Myocyte (in vitro differentiated cells): Measurements from ENCODE around the gene ACYP2. TPM values are rescaled to one million over a fixed set of nuclear protein-coding genes. Genes with fewer than 3 reads are reported as not detected.
"Not testable (repeated sequence)": the region's sequence is repeated elsewhere in the genome, so short reads cannot be mapped to it uniquely, and the experiment has no call there.

Source experiments
- DNase-seq: peaks from one replicate; pipeline ENCODE4 v3.0.0-alpha.2; 2012; ENCODE audit warnings: low read depth
- total RNA-seq: library from RNA; depleted of rRNA; stranded (reverse); fragments of >200 nt; gene quantifications from 2 replicates; pipeline ENCODE4 v1.2.3, GENCODE V29; 2014

ACYP2 gene
- total RNA-seq, 1 donor from 2014 or later: 58.4 TPM

- no peak for DNase-seq
These were observed 18.3 kb upstream of the ACYP2 start for GRCh38 chr2:54097124-54097523.

- DNase-seq: no peak
These were observed 16.0 kb upstream of the ACYP2 start for GRCh38 chr2:54099370-54099769.

GRCh38 chr2:54099829-54100585 is 15.4 kb upstream of the ACYP2 start:
- no peak for DNase-seq

- DNase-seq: no peak
These were observed 14.6 kb upstream of the ACYP2 start for GRCh38 chr2:54100772-54101171.

GRCh38 chr2:54103454-54104314 is 11.7 kb upstream of the ACYP2 start:
- peak; percentile 50 for DNase-seq

GRCh38 chr2:54106631-54107454 is 8.6 kb upstream of the ACYP2 start:
- peak; percentile 65 for DNase-seq

- no peak for DNase-seq
These were observed 8.0 kb upstream of the ACYP2 start for GRCh38 chr2:54107455-54107764.

- DNase-seq: no peak
These were observed 7.4 kb upstream of the ACYP2 start for GRCh38 chr2:54107903-54108615.

GRCh38 chr2:54109848-54110247 is 5.6 kb upstream of the ACYP2 start:
- no peak for DNase-seq

GRCh38 chr2:54114479-54114878 is 936 bp upstream of the ACYP2 start:
- DNase-seq: not testable (repeated sequence)

- no peak for DNase-seq
These were observed 505 bp upstream of the ACYP2 start for GRCh38 chr2:54114936-54115283.

GRCh38 chr2:54116598-54116997 is 1.2 kb downstream of the ACYP2 start:
- DNase-seq: not testable (repeated sequence)

- no peak for DNase-seq
These were observed 5.5 kb downstream of the ACYP2 start for GRCh38 chr2:54120950-54121349.

- DNase-seq: no peak
These were observed 6.9 kb downstream of the ACYP2 start for GRCh38 chr2:54122171-54122935.

- peak; percentile 86 for DNase-seq
These were observed 7.5 kb downstream of the ACYP2 start for GRCh38 chr2:54122939-54123338.

GRCh38 chr2:54127174-54127573 is 11.8 kb downstream of the ACYP2 start:
- not testable (repeated sequence) for DNase-seq

GRCh38 chr2:54133056-54133455 is 17.6 kb downstream of the ACYP2 start:
- DNase-seq: no peak

- no peak for DNase-seq
These were observed 23.8 kb downstream of the ACYP2 start for GRCh38 chr2:54139210-54139609.

GRCh38 chr2:54143780-54144179 is 28.4 kb downstream of the ACYP2 start:
- DNase-seq: no peak

- no peak for DNase-seq
These were observed 33.0 kb downstream of the ACYP2 start for GRCh38 chr2:54148391-54148790.
